ENCODE data around the gene ZNF441. TPM values are rescaled to one million over a fixed set of nuclear protein-coding genes. Genes with fewer than 3 reads are reported as not detected.

The ZNF441 gene
- total RNA-seq (2014; rRNA removed; shearing (Covaris generic)) = not detected in 2 replicates

GRCh38 chr19:11766597-11767591, at the start of gene ZNF441:
ZNF441 (plus strand) TSS chr19:11767000; CDS start chr19:11767194, 194 bp downstream.
- Histone ChIP-seq H3K4me3 (ENCODE audit: insufficient read depth, low read depth, low read length) (peak within 1 kb of the TSS; percentile 57; the same call in 1 of the 2 replicates), H3K36me3 (replicated peaks; ENCODE audit: control insufficient read depth, insufficient read depth, low read length) (no peaks in the 10 kb centered on the region), H3K27me3 (ENCODE audit: control insufficient read depth, insufficient read depth, low read length) (peaks cover 9% of the 10 kb centered on the region; the same call in 1 of the 2 replicates)
- peak; percentile 94 for DNase-seq

- Histone ChIP-seq H3K36me3 (replicated peaks; ENCODE audit: control insufficient read depth, insufficient read depth, low read length) (peaks cover 4% of the 10 kb centered on the region; the same call in 1 of the 2 replicates), H3K4me3 (ENCODE audit: insufficient read depth, low read depth, low read length) (no peak overlapping the region), H3K27me3 (ENCODE audit: control insufficient read depth, insufficient read depth, low read length) (no peaks in the 10 kb centered on the region)
- DNase-seq = no peak
Measured at GRCh38 chr19:11721681-11722080, 45.1 kb upstream of the ZNF441 start.

GRCh38 chr19:11722414-11722813, 44.4 kb upstream of the ZNF441 start:
- DNase-seq = no peak
- no peak overlapping the region for H3K4me3 ChIP-seq (ENCODE audit: insufficient read depth, low read depth, low read length)
- H3K27me3 ChIP-seq (ENCODE audit: control insufficient read depth, insufficient read depth, low read length) = no peaks in the 10 kb centered on the region
- H3K36me3 ChIP-seq (replicated peaks; ENCODE audit: control insufficient read depth, insufficient read depth, low read length) = peaks cover 4% of the 10 kb centered on the region; the same call in 1 of the 2 replicates

- Histone ChIP-seq H3K36me3 (replicated peaks; ENCODE audit: control insufficient read depth, insufficient read depth, low read length) (no peaks in the 10 kb centered on the region), H3K27me3 (ENCODE audit: control insufficient read depth, insufficient read depth, low read length) (no peaks in the 10 kb centered on the region), H3K4me3 (ENCODE audit: insufficient read depth, low read depth, low read length) (no peak overlapping the region)
- no peak for DNase-seq
Measured at GRCh38 chr19:11729586-11729985, 37.2 kb upstream of the ZNF441 start.

- no peak for DNase-seq
- no peak overlapping the region for H3K4me3 ChIP-seq (ENCODE audit: insufficient read depth, low read depth, low read length)
Measured at GRCh38 chr19:11735375-11735774, 31.4 kb upstream of the ZNF441 start.

GRCh38 chr19:11736696-11737095, 30.1 kb upstream of the ZNF441 start:
- Histone ChIP-seq H3K27me3 (ENCODE audit: control insufficient read depth, insufficient read depth, low read length) (peaks cover 17% of the 10 kb centered on the region; the same call in 1 of the 2 replicates), H3K36me3 (replicated peaks; ENCODE audit: control insufficient read depth, insufficient read depth, low read length) (no peaks in the 10 kb centered on the region), H3K4me3 (ENCODE audit: insufficient read depth, low read depth, low read length) (no peak overlapping the region)
- DNase-seq = no peak

More at GRCh38 chr19:11735375-11735774, 31.4 kb upstream of the ZNF441 start:
- no peaks in the 10 kb centered on the region for H3K36me3 ChIP-seq (replicated peaks; ENCODE audit: control insufficient read depth, insufficient read depth, low read length)
- H3K27me3 ChIP-seq (ENCODE audit: control insufficient read depth, insufficient read depth, low read length) = peaks cover 17% of the 10 kb centered on the region; the same call in 1 of the 2 replicates

- Histone ChIP-seq H3K36me3 (replicated peaks; ENCODE audit: control insufficient read depth, insufficient read depth, low read length) (no peaks in the 10 kb centered on the region), H3K4me3 (ENCODE audit: insufficient read depth, low read depth, low read length) (peak overlapping the region; percentile 63), H3K27me3 (ENCODE audit: control insufficient read depth, insufficient read depth, low read length) (peaks cover 17% of the 10 kb centered on the region; the same call in 1 of the 2 replicates)
- peak; percentile 69 for DNase-seq
Measured at GRCh38 chr19:11737964-11738745, 28.6 kb upstream of the ZNF441 start.

GRCh38 chr19:11738746-11739620, 27.8 kb upstream of the ZNF441 start, which contains the start of gene ZNF823:
ZNF823 (minus strand) TSS chr19:11738946; CDS start chr19:11738819, 127 bp downstream.
- Histone ChIP-seq H3K36me3 (replicated peaks; ENCODE audit: control insufficient read depth, insufficient read depth, low read length) (no peaks in the 10 kb centered on the region), H3K27me3 (ENCODE audit: control insufficient read depth, insufficient read depth, low read length) (peaks cover 17% of the 10 kb centered on the region; the same call in 1 of the 2 replicates)
- peak; percentile 95 for DNase-seq

GRCh38 chr19:11745869-11746268, 20.9 kb upstream of the ZNF441 start:
- no peak for DNase-seq
- Histone ChIP-seq H3K4me3 (ENCODE audit: insufficient read depth, low read depth, low read length) (no peak overlapping the region), H3K36me3 (replicated peaks; ENCODE audit: control insufficient read depth, insufficient read depth, low read length) (no peaks in the 10 kb centered on the region), H3K27me3 (ENCODE audit: control insufficient read depth, insufficient read depth, low read length) (no peaks in the 10 kb centered on the region)

More at GRCh38 chr19:11738746-11739620, 27.8 kb upstream of the ZNF441 start, which contains the start of gene ZNF823:
- H3K4me3 ChIP-seq (ENCODE audit: insufficient read depth, low read depth, low read length) = peak within 1 kb of the TSS; percentile 63

- Histone ChIP-seq H3K4me3 (ENCODE audit: insufficient read depth, low read depth, low read length) (no peak overlapping the region), H3K27me3 (ENCODE audit: control insufficient read depth, insufficient read depth, low read length) (no peaks in the 10 kb centered on the region), H3K36me3 (replicated peaks; ENCODE audit: control insufficient read depth, insufficient read depth, low read length) (no peaks in the 10 kb centered on the region)
- DNase-seq = no peak
Measured at GRCh38 chr19:11747277-11747676, 19.5 kb upstream of the ZNF441 start.

- no peaks in the 10 kb centered on the region for H3K27me3 ChIP-seq (ENCODE audit: control insufficient read depth, insufficient read depth, low read length)
- no peaks in the 10 kb centered on the region for H3K36me3 ChIP-seq (replicated peaks; ENCODE audit: control insufficient read depth, insufficient read depth, low read length)
- H3K4me3 ChIP-seq (ENCODE audit: insufficient read depth, low read depth, low read length) = no peak overlapping the region
- no peak for DNase-seq
Measured at GRCh38 chr19:11749751-11750150, 17.0 kb upstream of the ZNF441 start.

- no peaks in the 10 kb centered on the region for H3K36me3 ChIP-seq (replicated peaks; ENCODE audit: control insufficient read depth, insufficient read depth, low read length)
- DNase-seq = no peak
- no peaks in the 10 kb centered on the region for H3K27me3 ChIP-seq (ENCODE audit: control insufficient read depth, insufficient read depth, low read length)
Measured at GRCh38 chr19:11752244-11752736, 14.5 kb upstream of the ZNF441 start.

GRCh38 chr19:11754663-11755062, 12.1 kb upstream of the ZNF441 start:
- no peak for DNase-seq
- H3K36me3 ChIP-seq (replicated peaks; ENCODE audit: control insufficient read depth, insufficient read depth, low read length) = no peaks in the 10 kb centered on the region
- H3K27me3 ChIP-seq (ENCODE audit: control insufficient read depth, insufficient read depth, low read length) = no peaks in the 10 kb centered on the region
- no peak overlapping the region for H3K4me3 ChIP-seq (ENCODE audit: insufficient read depth, low read depth, low read length)

More at GRCh38 chr19:11752244-11752736, 14.5 kb upstream of the ZNF441 start:
- no peak overlapping the region for H3K4me3 ChIP-seq (ENCODE audit: insufficient read depth, low read depth, low read length)
